Measurements from ENCODE around the gene LRIG3.
"Not testable (repeated sequence)": the region's sequence is repeated elsewhere in the genome, so short reads cannot be mapped to it uniquely, and the experiment has no call there.

LRIG3 gene

DNA sequence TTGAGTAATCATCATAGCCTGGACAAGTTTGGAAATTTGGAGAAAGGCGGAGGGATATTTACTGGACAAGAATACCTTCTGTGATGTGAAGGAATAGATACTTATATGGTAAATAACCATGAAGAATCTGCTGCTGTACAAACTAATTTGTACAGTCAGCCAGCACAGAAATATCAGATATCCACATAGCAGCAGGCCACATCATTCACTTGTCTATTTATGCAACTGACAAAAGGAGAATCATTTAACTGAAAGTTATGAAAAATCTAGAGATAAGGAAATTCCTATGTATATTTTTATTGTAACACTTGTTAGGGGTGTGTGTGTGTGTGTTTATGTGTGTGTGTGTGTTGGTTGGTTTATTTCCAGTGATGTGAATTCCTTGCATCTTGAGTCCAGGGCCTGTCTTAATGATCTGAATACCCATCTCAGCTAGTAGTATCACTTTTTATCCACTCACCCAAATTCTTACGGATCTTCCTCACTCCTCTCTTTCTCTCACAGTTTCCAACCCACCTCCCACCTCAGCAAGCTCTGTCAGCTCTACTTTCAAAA, 10.5 kb upstream of the LRIG3 start:
- DNase-seq (ENCODE audit: low read depth in 2 of 2) = no peak

DNA sequence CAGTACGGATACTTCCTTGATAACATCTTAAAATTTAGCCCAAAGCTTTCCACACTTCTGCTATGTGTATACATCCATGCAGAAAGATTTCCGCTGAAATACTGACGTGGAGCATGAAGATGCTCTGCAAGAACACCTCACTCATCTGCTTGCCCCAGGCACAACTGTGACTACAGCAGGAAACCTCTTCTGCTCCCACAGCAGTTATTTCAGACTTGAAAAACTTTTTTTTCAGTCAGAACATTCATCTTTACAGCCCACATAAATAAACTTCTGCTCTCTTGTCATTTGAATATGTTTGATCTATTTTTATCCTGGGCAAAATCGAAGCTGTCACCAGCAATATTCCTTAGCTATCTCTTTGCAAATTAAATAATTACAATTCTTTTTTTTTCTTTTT, 6.8 kb upstream of the LRIG3 start:
- DNase-seq (ENCODE audit: low read depth in 2 of 2) = no peak

DNA sequence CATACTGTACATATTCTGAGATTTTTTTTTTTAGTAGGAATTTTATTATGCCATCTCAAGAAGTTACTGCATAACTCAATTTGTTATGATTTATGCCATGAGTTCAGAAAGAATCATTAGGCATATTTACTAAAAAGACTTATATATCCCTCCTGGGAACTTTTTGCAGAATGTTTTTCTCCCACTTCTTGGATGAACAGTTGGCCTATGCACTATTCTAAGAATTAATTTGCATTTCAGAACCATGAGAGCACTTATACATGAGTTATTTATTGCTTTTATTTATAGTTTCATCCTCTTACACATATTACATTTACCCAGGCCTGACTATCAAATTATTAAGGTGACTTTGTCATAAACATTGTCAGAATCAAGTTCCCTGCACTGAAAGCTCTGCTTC, 6.3 kb upstream of the LRIG3 start:
- DNase-seq (ENCODE audit: low read depth in 2 of 2) = no peak

DNA sequence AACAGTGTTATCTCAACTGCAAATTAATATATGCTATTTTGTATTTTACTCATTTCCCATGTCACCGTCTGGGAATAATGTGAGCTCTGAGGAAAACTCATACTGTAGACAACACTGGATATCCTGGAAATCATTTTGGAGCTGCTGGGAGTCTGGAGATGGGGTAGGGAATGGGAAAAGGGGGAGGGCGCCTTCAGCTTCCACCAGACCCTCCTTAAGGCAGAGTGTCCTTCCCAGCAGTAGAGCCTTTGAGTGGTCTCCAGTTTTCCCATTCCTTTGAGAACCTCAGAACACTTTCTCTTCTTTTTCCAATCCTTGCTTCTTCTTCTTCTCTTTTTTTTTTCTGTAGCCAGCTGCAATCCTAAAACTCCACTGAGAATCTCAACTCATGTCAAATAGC, 5.4 kb upstream of the LRIG3 start:
- DNase-seq (ENCODE audit: low read depth in 2 of 2) = no peak

DNA sequence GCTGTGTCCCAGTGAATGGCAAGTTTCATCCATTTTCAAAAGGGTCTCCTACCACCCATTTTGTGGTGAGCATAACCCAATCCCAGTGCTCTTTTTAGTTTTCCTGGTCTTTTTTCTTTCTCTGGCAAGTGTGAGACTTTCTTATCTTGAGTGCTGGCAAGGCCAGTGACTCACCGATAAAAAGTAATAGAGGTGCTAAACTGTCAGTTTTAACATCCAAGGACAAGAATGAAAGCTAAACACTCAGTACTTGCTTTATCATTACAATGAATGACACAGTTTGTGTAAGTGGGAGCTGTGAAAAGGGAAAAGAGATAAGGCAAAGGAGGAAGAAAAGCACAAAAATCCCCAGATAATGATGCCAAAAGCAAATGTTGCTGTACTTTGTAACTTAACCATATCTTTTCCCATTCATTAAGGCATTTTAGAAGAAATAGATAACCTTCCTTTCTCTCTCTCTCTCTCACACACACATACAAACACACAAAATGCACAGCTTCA, 4.9 kb upstream of the LRIG3 start:
- DNase-seq (ENCODE audit: low read depth in 2 of 2) = no peak

DNA sequence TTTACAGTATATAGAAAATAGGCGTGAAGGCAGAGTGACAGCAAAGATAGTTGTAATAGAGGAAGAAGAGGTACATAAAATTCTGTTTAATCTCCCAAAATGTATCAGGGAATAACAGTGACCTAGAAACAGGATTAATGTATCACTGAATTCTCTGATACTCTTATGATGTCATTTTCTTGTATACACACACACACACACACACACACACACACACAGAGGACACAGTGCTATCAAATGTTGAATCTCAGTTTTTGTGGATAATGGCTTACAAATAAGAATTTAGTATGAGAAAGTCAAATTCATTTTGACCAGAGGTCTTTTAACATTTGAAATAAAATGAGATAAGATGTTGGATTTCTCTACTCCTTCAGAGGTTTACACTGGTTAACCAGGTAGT, 4.3 kb upstream of the LRIG3 start:
- no peak for DNase-seq (ENCODE audit: low read depth in 2 of 2)

DNA sequence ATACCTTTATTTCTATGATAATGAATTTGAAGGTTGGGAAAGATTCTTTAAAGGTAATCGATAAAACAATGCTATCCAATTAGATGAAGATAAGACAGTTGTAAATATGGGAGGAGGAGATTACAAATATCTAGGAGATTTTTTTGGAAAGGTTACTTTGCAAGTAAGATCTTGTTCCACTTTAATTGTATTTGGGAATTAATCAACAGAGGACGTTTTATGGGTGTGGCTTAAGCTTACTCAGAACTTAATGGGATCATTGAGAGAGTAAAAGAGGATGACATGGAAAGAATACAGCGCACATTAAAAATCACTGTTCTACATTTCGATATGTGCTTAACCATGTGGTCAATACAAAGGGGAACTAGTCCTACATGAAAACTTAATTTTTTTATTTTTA, 3.5 kb upstream of the LRIG3 start:
- DNase-seq (ENCODE audit: low read depth in 2 of 2) = no peak

DNA sequence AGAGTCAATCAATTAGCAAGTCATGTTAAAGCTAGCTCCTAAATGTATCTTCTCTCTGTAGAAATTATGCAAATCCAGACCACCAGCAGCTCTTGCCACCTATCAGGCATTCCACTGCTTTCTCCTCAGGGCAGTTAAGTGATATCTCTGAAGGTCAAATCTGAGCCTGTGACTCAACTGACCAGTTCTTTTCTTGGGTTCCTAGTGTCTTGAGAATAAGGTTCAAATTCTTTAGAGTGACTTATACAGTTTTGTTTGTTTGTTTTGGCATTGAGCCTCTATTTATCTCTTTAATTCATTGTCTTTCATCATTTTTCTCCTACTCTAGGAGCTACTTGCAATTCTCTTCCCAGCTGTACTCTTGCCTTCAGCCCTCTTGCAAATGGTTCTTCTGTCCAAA, 2.5 kb upstream of the LRIG3 start:
- no peak for DNase-seq (ENCODE audit: low read depth in 2 of 2)

DNA sequence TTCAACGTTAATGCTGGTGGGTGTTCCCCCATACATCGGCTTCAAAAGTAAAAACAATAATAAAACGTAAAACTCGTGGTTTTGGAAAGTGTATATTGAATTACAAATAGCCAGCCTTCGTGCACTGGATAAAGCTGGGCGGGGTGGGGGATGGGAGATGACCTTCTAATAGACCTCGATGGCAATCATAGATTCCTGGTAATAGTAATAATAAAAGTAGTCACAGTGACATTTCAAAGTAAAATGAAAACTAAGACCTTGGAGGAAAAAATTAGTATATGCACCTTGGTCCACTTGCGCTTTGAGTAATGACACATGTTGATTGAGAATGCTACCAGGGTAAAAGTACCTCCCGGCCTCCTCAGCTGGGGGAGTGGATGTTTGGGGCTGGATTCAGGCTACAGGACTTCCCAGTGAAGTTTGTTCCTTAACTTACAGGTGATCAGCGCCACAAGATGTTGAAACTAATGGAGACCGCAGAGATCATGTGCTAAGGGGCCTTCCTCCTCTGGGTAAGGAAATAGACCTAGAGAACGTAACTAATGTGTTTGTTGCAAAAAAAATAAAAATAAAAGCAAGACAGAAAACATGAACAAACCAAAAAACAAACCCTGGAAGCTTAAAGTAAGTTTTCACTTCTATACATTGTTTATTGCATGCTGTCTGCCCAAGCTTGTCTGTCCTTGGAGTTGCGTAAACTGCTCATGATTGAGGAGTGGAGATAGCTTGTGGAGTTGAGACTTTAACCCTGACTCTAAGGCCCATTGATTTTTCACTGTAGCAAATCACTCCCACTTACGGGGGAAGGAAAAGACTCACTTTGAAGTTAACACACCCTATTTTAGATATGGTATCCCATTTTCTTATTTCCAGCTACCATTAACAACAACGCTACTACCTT, 907 bp upstream of the LRIG3 start:
- no peak for DNase-seq (ENCODE audit: low read depth in 2 of 2)

DNA sequence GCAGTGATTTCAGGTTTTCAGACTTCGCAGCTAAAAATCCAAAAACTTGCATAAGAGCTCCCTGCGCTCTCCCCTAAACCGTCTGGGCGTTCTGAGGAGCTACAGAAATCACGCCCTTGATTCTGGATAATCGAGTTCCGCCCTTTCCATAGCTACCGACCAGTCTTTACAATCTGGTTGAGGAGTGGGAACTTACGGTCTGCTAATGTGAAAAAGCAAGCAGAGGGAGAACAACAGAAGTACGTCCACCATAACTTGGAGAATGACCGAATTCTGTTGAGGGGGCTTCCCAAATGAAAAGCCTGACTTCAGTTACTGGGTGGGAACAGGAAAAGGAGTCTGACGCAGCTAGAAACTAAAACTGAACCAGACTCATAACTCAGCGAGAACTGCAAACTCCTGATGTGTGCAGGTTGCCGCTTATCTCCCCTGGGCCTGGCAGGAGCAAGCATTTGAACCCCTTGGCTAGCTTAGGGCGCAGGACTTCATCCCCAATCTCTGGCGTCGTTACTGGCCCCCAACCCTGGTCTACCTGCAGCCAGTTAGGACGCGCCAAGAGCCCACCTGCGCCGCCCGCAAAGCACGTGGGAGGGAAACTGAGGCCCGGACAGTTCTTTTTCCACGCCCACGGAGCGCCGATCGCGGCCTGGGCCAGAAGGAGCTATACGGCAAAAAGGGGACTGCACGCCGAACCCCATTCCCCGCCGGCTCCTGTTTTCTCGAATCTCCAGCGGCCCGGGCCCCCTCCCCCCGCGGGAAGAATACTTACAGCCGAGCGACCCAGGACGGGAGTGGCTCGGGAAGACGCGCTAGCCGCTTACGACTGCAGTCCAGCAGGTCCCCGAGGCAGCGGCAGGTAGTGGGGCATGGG, 838 bp downstream of the LRIG3 start:
- no peak for DNase-seq (ENCODE audit: low read depth in 2 of 2)

DNA sequence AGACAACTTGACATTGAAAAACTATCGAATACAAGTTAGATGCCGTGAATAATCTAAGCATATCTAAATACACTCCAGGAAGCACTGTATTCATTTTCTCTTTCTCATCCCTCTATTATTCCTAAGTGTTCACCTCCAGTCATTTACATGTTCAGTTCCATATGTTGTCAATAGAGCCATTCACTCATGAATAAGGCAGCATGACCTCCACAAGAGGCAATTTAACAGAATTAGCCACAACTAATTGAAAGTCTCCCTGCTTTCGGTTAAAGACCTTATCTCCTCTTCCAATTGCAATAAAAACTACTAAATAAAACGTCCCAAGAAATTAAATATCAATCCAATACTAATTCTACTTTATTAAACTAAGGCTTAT, 1.8 kb downstream of the LRIG3 start:
- DNase-seq (ENCODE audit: low read depth in 2 of 2) = no peak

DNA sequence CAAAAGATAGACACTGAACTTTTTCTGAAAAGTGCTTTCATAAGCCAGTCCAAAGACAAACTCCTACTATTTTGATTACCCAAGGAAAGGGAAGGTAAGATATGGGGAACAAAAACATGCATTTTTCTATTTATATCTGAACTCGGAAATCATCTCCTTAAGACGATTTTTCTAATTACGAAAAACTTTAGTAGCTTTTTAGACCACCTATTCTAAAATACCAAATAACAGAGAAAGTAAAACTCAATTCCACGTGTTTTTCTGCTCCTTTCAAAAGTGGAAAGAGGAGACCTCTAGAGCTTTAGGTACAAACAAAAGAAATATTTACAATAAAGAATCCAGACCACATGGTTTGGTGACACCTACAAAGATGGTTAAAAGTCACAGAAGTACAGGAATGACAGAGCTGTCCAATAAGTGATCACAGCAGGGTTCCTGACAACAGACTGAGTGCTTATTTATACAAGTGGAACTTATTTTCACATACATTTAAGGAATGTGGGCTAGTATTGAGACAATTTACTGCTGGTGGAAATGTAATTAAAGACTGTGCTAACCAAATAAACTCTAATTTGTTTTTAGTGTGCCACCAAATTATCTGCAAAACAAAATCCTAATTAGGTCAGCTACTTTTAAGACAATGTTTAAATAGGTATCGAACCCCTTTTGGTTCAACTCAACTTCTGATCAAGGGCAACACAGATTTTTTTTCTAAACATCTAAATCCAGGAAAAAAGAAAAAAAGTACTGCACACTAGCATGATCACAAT, 2.4 kb downstream of the LRIG3 start:
- no peak for DNase-seq (ENCODE audit: low read depth in 2 of 2)

DNA sequence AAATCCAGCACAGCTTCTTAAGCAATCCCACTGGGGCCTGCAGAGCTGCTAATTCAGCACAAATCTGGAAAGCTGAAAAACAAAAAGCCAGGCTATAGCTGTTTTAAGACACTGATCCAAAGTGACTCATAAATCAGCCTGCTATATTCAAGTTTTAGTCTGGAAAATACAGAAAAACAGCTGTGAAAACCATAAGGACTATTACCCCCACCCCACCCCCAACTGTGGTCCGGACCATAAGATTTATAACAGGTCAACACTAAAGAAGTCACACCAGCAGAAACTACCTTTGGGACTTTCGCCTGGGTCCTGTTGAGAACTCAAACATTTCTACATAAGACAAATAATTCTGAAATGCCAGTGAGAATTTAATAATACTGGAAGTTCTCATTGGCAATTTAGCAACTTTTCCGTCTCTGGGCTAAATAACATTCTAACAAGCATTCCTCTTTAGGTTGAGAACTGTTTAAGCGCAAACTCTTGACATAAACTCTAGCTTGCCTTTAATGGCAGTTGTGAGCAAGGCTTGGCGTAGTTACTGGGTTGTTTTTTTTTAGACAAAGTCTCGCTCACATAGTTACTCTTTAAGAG, 3.3 kb downstream of the LRIG3 start:
- no peak for DNase-seq (ENCODE audit: low read depth in 2 of 2)

DNA sequence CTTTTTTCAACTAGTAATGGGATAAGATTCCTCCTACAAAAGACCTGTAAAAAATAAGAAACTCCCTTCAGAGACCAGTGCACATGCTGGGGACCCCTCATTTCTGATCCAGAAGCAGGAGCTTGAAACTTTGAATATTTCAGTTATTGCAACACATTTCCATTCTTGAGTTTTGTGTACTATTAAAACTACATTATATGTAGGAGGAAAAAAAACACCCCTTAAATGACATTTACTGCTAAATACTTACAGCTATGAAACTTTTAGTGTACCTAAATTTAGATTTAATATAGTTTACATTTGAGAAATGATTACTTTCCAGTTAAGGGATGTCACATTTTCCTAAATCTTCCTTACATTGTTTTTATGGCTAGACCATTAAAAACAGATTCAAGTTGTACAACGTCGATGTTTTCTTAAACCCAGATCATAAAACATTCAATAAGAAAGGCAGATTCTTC, 4.1 kb downstream of the LRIG3 start:
- DNase-seq (ENCODE audit: low read depth in 2 of 2) = no peak

DNA sequence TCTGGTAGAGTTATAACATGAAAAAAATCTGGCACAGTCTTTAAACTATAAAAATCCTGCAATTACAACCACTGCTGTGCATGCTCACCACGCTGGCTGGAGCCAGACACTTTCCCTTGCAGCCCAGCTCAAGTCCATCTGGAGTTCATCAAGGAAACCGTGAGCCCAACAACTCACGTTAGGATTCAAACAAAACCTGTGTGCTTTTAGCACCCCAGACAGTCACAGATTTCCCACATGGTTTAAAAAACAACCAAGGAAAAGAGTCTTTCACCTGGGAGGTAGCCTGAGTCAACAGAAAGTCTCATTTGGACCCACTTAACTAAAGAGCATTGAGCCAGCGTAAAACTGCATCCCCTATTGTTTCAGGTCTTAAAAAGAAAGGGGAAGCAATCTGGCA, 4.7 kb downstream of the LRIG3 start:
- DNase-seq (ENCODE audit: low read depth in 2 of 2) = no peak

DNA sequence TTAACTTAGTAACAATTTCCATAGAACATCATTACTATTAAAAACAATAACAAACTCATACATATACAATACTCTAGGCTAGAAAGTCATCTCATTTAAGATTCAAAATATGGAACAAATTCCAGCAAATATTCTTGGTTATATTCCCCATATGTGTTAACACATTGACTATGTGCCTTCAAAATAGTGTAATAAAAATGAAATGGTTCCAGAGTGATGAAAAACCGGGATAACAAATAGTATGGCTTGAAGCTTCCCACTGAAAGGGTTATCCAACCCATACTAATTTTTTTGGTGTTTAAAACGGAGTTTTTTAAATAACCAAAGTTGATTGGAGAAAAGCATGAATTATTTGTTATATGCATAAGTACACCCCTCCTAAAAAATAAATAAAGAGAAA, 5.3 kb downstream of the LRIG3 start:
- no peak for DNase-seq (ENCODE audit: low read depth in 2 of 2)

DNA sequence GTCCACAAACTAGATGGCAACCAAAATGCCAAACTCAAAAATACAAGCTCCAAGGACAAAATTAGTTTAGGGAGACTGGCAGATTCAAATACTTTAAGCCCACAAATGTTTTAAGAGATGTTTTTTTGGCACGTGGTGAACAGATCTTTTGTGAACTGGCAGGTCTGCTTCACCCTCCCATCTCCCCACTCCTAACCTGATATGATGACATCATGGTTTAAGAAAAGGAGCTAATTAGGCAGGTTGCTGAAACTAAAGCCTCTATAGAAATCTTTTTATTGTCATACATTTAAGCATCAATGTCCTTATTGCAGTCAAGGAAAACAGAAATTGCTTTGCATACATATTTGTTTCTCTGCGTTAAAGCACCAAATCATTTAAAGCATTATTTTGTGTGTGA, 5.8 kb downstream of the LRIG3 start:
- DNase-seq (ENCODE audit: low read depth in 2 of 2) = no peak

DNA sequence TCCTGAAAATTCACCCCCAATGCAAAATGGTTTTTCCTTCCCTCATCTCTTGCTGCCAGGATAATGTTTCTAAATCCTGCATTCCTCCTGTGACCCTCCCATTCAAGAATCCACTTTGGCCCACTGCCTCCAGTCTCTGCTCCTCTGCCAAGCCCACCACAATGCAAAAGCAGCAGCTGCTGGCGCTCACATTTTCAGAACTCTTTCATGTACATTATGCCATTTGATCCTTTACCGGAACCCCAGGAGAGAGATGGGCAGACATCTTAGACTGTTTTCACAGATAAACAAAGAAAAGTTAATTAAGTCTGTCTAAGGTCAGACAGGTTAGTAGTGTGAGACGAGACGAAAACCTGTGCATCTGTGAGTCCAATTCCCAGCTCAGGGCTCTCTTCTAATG, 12.9 kb downstream of the LRIG3 start:
- no peak for DNase-seq (ENCODE audit: low read depth in 2 of 2)

DNA sequence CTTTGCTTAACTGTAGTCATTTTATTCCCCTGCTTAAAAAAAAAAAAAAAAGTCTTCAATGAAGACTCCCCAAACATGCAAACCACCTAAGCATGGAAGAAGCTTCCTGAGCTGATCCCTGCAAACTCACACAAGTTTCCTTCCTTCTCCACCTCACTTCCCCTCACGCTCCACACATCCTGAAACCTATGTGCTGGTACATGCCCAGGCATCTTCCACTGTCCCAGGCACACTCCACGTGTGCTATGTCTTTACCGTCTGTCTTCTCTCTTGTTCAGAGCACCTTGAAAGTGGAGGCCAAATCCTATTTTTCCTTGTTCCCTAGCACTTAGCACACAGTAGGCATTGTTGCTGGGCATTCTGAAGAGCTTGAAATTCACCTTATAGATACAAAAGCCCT, 13.4 kb downstream of the LRIG3 start:
- DNase-seq (ENCODE audit: low read depth in 2 of 2) = no peak

DNA sequence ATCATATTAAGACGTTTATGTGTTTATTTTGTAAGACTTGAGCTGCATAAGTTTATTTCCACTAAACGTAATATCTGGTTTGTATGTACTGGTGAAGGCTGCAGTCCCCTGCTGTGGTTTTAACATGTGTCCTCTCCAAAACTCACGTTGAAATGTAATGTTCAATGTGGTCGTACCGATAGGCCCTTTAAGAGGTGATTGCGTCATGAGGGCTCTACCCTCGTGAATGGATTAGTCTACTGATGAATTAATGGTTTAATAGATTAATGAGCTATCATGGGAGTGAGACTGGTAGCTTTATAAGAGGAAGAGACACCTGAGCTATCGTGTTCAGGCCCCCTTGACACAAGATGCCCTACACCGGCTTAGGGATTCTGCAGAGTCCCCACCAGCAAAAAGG, 14.9 kb downstream of the LRIG3 start:
- no peak for DNase-seq (ENCODE audit: low read depth in 2 of 2)

DNA sequence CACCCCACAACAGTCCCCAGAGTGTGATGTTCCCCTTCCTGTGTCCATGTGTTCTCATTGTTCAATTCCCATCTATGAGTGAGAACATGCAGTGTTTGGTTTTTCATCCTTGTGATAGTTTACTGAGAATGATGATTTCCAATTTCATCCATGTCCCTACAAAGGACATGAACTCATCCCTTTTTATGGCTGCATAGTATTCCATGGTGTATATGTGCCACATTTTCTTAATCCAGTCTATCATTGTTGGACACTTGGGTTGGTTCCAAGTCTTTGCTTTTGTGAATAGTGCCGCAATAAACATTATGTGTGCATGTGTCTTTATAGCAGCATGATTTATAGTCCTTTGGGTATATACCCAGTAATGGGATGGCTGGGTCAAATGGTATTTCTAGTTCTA, 17.6 kb downstream of the LRIG3 start:
- DNase-seq (ENCODE audit: low read depth in 2 of 2) = not testable (repeated sequence)
